Ovary (tissue), 9 donors: ENCODE measurements around the gene CCDC122. TPM values are rescaled to one million over a fixed set of nuclear protein-coding genes. Genes with fewer than 3 reads are reported as not detected.

Experiments used
- DNase-seq, 5 donors: peaks; one replicate each; pipeline ENCODE4 v3.0.0-alpha.2; 2019 to 2020
- H3K27ac ChIP-seq, 2 donors: fragments of 200-600 bp; one replicate each; pipeline versions ENCODE4 v1.5.1 to v1.8.0; 2019 to 2022
- H3K27me3 ChIP-seq: fragments of 200-600 bp; one replicate; pipeline ENCODE4 v1.8.0; 2022
- H3K36me3 ChIP-seq: fragments of 200-600 bp; sonication (generic); one replicate; pipeline ENCODE4 v1.5.1; 2019
- H3K4me1 ChIP-seq: one replicate; pipeline ENCODE4 v1.8.1; 2013; ENCODE audit warnings: mild to moderate bottlenecking, moderate library complexity; ENCODE audit not compliant: insufficient read depth
- H3K4me3 ChIP-seq: fragments of 200-600 bp; sonication (generic); one replicate; pipeline ENCODE4 v1.5.1; 2017
- H3K9me3 ChIP-seq, 2 donors: fragments of 200-600 bp in 1 of 2; sonication (generic) in 1 of 2; one replicate each; pipeline versions ENCODE4 v1.5.1 to v1.8.1; 2013 to 2019; ENCODE audit warnings: mild to moderate bottlenecking in 1 of 2, moderate library complexity in 1 of 2
- EP300 ChIP-seq: sonication (generic); formaldehyde crosslinking; IDR thresholded peaks from one replicate; pipeline ENCODE4 v1.6.1; 2017; ENCODE audit warnings: antibody characterized with exemption
- POLR2A ChIP-seq: fragments of 450-650 bp; IDR thresholded peaks from one replicate; pipeline ENCODE4 v1.6.1; 2017; ENCODE audit warnings: antibody characterized with exemption, mild to moderate bottlenecking, moderate library complexity
- WGBS, 3 donors: extraction: QIAGEN DNeasy Blood & Tissue Kit in 1 of 3; methylation state at CpG; one replicate each; pipeline versions ENCODE4 v1.1.5 to v1.1.7; 2013 to 2017; 5-methylcytosine and 5-hydroxymethylcytosine counted together
- intact Hi-C, 4 donors: fragments of 100-400 bp; cut with DNase I; formaldehyde crosslinking; loops; one replicate each; pipeline versions ENCODE4 v1.11.0 to v1.15.1; 2022 to 2023
- polyA plus RNA-seq, 2 donors: library from polyadenylated mRNA; stranded (reverse); fragments of 200-250 nt in 1 of 2; fragments of 350-450 nt in 1 of 2; fragmentation: Illumina TruSeq in 1 of 2; extraction: RNeasy Lipid Tissue Mini Kit (QIAGEN cat#74804) in 1 of 2; gene quantifications; one replicate each; pipeline ENCODE4 v1.2.3, GENCODE V29; 2013 to 2014
- total RNA-seq, 7 donors: library from RNA; depleted of rRNA in 2 of 7; stranded (reverse); fragments of >200 nt in 2 of 7; fragmentation: NEBNext Ultra II Directional in 3 of 7; extraction: Animal tissue kit (Norgen Biotek cat#: 25700) in 3 of 7; gene quantifications; one replicate each; pipeline versions ENCODE4 v1.1.0 to v1.2.4, GENCODE V29; 2016 to 2023
- TF ChIP-seq, protein P1 (sequence below), 3 donors: fragments of 450-650 bp in 2 of 3; fragments of 200-600 bp in 1 of 3; IDR thresholded peaks; one replicate each; pipeline versions ENCODE4 v1.5.1 to v1.8.0; 2016 to 2022; ENCODE audit warnings: antibody characterized with exemption in 3 of 3, mild to moderate bottlenecking in 1 of 3
- donor health status: DM: no; HTN: no; CAD: no; lungs with moderate emphysema.
- donor health status: DM: no; HTN: no; CAD: no.
- donor health status: Bipolar disorder and iron deficiency.
- donor health status: DM: yes; HTN: yes; CAD: no.
- donor health status: DM: no; HTN: no; CAD: no.
- donor health status: DM: yes; HTN: yes; CAD: no.

The CCDC122 gene
- total and polyA plus RNA-seq, 9 donors = 4.2 to 15.2 (median 6.6) TPM

DNA sequence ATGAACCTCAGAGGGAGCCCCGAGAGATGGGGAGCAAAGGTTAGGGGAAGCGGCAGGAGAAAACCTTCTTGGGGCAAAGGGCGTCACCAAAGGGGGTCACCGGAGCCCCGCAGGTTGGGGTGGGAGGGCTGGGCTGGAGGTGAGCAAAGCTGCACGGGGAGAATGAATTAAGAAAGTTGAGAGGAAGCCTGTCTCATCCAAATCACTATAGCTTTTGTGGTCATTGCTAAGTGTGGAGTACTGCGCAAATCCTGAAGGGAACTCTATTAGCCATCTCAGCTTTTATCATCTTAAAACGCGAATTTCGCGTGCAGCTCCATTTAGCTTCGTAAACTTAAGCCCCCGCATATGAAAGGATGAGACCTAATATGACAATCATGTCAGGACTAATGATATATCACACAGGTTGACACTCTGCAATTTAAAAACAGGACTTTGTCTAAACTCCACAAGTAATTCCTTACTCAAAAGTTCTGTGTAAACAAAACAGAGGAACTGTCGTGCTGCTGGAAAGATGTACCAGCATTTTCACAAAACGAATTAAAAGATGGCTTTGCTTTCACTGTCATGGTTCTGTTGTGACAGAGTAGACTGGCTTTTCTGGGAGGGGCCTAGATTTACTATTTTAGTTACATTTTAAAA, 795 bp upstream of the CCDC122 start:
- intact Hi-C loops = no loop called here
- Histone ChIP-seq H3K4me3 (peak overlapping the region; percentile 70), H3K27ac (no peak overlapping the region), H3K36me3 (no peaks in the 10 kb centered on the region), H3K9me3 (no peaks in the 10 kb centered on the region), H3K27me3 (no peaks in the 10 kb centered on the region), H3K4me1 (peaks cover 1% of the 10 kb centered on the region)
- TF ChIP-seq EP300 (no peak), POLR2A (no peak)
- TF ChIP-seq, protein P1, sequence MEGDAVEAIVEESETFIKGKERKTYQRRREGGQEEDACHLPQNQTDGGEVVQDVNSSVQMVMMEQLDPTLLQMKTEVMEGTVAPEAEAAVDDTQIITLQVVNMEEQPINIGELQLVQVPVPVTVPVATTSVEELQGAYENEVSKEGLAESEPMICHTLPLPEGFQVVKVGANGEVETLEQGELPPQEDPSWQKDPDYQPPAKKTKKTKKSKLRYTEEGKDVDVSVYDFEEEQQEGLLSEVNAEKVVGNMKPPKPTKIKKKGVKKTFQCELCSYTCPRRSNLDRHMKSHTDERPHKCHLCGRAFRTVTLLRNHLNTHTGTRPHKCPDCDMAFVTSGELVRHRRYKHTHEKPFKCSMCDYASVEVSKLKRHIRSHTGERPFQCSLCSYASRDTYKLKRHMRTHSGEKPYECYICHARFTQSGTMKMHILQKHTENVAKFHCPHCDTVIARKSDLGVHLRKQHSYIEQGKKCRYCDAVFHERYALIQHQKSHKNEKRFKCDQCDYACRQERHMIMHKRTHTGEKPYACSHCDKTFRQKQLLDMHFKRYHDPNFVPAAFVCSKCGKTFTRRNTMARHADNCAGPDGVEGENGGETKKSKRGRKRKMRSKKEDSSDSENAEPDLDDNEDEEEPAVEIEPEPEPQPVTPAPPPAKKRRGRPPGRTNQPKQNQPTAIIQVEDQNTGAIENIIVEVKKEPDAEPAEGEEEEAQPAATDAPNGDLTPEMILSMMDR (IDR thresholded peaks at IDR 0.05) = no peak
- WGBS, 3 donors = 47 to 52% (median 51%) methylated on average over 15 of the region's 15 CpGs
- DNase-seq = no peak

DNA sequence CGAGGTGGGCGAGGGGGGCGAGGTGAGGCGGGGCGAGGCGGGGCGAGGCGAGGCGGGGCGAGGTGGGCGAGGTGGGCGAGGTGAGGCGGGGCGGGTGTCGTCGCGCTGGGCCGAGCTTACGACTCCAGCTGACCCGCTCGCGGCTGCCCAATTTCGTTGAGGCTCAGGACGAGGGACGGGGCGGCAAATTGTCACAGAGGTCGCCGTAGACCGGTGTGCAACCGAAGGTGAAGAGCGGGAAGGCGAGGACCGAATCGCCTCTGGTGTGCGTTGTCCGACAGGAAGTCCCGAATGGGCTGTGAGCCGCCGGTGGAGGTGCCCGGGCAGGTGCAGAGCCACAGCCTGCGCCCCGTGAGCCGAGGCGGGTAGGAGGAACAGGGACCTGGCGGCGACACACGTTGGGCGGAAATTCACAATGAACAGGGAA, 228 bp upstream of the CCDC122 start, which contains the start of gene LACC1:
LACC1 (plus strand) TSS at position 150 of the 427 bp plus-strand sequence. CDS start 1,082 bp downstream, outside the sequence.
- 1% methylated on average over 37 to 48 of the region's 48 CpGs for WGBS, 3 donors
- no peaks in the 10 kb centered on the region for H3K9me3 ChIP-seq
- H3K4me3 ChIP-seq = peak within 1 kb of the TSS; percentile 70
- H3K36me3 ChIP-seq = no peaks in the 10 kb centered on the region
- intact Hi-C loops = loop anchor here in 2 of 4 donors (10.0 kb wide), 3 partner anchors 75 to 805 kb away; no protein-coding TSS in a partner anchor
- peaks cover 1% of the 10 kb centered on the region for H3K4me1 ChIP-seq
- H3K27ac ChIP-seq = peak within 1 kb of the TSS; percentile 80 to 90
- TF ChIP-seq, protein P1 (IDR thresholded peaks at IDR 0.05) = no peak
- TF ChIP-seq EP300 = no peak
- peak in 2 of 5 donors; percentile 44 to 59 for DNase-seq
- H3K27me3 ChIP-seq = no peaks in the 10 kb centered on the region

DNA sequence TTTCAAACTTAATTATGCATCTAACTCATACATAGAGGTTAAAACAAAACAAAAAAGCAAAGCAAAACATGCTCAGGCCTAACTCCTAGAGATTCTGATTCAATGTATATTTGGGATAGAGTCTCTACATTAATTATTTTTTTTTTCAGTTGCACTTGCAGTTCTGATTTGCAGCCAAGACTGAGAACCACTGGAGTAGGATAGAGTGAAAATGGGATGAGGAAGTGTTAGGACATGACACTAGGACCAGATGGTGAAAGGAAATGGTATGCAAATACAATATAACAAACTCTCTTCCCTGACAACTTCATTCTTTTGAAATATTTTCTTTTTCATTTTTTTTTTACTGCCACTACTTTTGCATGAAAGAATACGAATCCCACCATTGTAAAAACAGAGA, 1.8 kb downstream of the CCDC122 start:
- H3K36me3 ChIP-seq = no peaks in the 10 kb centered on the region
- 88 to 92% (median 92%) methylated on average over 1 of the region's 1 CpG for whole genome bisulfite sequencing, 3 donors
- H3K4me1 ChIP-seq = peaks cover 1% of the 10 kb centered on the region
- DNase-seq = no peak
- no peak overlapping the region for H3K4me3 ChIP-seq
- H3K27ac ChIP-seq = no peak overlapping the region
- intact Hi-C loops = loop anchor here in 2 of 4 donors (10.0 kb wide), 3 partner anchors 73 to 803 kb away; no protein-coding TSS in a partner anchor
- no peaks in the 10 kb centered on the region for H3K27me3 ChIP-seq
- TF ChIP-seq POLR2A (no peak), EP300 (no peak)
- TF ChIP-seq, protein P1 (IDR thresholded peaks at IDR 0.05) = no peak
- no peaks in the 10 kb centered on the region for H3K9me3 ChIP-seq

DNA sequence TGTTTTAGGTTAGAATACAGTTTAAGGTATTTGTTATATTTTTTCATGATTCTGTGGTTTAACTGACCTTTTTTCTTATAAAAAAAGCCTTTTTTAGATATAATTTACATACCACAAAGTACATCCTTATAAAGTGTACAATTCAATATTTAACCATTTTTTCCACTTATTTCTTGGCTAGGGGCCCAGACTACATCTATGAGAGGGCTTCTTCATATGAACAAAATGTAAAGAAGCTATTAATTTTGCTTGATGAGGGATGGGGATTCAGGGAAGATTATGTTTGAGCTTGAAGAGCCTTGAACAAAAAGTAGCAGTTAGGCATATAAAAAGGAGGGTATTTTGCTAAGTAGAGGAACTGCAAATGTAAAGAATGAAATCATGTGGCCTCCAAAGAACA, 2.2 kb downstream of the CCDC122 start:
- peaks cover 1% of the 10 kb centered on the region for H3K4me1 ChIP-seq
- no peak for DNase-seq
- H3K9me3 ChIP-seq = no peaks in the 10 kb centered on the region
- no peak overlapping the region for H3K4me3 ChIP-seq
- H3K27me3 ChIP-seq = no peaks in the 10 kb centered on the region
- H3K36me3 ChIP-seq = no peaks in the 10 kb centered on the region
- TF ChIP-seq, protein P1 (IDR thresholded peaks at IDR 0.05) = no peak
- TF ChIP-seq POLR2A = no peak
- TF ChIP-seq EP300 = no peak
- H3K27ac ChIP-seq = no peak overlapping the region
- intact Hi-C loops = loop anchor here in 2 of 4 donors (10.0 kb wide), 3 partner anchors 73 to 803 kb away; no protein-coding TSS in a partner anchor
